Activated T-helper 1 cell treated with Interleukin-2 at 50 U/mL for 16 hours (primary cell): ENCODE results near the gene ZNF692.
"Not testable (repeated sequence)": the region's sequence is repeated elsewhere in the genome, so short reads cannot be mapped to it uniquely, and the experiment has no call there.

Experiments
- DNase-seq: peaks from one replicate; pipeline ENCODE4 v3.0.0-alpha.2; 2020; ENCODE audit warnings: low read depth

The ZNF692 gene

DNA sequence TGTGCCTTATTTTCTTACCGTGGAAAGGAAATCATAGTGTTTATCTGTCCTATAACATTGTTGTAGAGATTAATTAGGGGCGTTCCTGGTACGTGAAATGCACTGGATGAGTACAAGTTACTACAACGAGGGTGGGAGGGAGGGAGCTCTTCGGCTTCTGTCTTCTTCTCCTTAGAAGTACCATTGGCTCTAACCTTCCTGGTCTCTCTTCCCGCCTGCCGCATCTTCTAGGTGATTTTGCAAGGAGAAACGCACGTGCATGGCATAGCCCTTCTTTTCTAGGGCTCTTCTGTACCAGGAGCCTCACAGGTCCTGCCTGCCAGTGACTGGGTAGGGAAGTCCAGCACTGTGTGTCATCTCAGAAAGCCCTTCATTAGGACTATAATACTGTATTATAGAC lies 50.0 kb downstream of the ZNF692 start:
- no peak for DNase-seq

DNA sequence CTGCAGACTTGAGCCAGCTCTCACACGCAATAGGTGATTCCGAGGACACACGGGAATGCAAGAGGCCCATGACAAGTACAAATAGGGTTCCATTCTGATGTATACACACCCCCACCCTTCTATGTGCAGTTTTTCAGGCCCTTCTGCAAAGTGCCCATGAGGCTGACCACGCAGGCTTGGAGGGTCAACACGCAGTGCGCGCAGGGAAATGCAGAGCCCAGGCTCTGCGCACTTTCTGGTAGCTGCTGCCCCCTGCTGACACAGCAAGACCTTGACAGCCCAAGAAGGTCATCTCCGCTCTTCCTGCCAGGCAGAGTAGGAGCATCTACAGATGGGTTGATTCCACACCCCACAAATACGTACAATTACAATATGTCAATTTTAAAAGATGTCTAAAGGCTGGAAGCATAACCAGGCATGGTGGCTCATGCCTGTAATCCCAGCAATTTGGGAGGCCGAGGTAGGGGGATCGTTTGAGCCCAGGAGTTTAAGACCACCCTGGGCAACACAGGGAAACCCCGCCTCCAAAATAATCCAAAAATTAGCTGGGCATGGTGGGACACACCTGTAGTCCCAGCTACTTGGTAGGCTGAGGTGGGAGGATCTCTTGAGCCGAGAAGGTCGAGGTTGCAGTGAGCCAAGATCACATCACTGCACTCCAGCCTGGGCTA lies 51.7 kb downstream of the ZNF692 start:
- no peak for DNase-seq

- no peak for DNase-seq
Measured at GRCh38 chr1:248805876-248806275, 53.0 kb downstream of the ZNF692 start.

DNA sequence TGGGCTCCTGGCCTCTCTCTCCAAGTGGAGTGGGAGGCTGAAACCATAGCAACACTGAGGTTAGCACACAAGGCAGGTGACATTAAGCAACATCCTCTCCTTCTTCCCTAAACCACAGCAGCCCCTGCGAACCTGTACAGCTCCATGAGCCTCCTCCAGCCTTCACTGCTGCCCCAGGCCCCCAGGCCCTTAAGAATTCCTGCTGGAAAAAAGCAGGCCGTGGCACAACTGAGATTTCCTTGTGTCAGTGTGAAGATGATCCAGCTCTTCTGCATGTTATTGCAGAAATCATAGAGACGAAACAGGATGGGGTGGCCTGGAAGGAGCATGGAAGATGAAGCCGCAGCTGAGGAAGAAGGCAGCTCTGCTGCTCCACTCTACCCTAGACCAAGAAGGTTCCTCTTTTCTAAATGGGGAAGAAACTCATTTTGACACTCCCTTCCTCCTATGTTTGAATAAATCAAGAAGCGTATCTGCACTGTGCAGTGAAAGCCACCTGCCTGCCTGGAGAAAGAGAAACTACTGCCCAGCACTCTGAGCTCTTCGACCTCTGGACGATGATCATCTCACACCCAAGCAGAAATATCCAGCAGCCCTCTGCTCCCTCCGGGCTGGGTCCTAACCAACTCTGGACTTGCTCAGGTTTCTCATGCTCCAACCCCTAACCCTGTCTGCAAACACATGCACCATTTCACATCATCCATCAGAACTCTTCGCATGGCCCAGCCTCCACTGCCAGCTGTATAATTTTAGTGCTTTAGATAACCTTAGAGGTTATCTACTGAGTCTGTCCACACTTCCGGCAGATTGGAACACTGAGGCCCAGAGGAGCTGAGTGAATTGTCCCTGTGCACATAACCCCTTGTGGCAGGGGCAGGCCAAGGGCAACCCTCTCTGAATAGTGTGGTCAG lies 53.9 kb downstream of the ZNF692 start:
- DNase-seq = no peak

DNA sequence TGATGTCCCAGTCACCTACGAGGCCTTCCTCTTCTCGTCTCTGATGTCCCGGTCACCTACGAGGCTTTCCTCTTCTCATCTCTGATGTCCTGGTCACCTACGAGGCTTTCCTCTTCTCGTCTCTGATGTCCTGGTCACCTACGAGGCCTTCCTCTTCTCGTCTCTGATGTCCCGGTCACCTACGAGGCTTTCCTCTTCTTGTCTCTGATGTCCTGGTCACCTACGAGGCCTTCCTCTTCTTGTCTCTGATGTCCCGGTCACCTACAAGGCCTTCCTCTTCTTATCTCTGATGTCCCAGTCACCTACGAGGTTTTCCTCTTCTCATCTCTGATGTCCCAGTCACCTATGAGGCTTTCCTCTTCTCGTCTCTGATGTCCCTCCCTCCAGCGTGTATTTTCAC lies 55.4 kb downstream of the ZNF692 start:
- DNase-seq = not testable (repeated sequence)

- no peak for DNase-seq
Measured at GRCh38 chr1:248802454-248802853, 56.4 kb downstream of the ZNF692 start.

- no peak for DNase-seq
Measured at GRCh38 chr1:248800459-248800858, 58.4 kb downstream of the ZNF692 start.
